GM15510 (cell line): ENCODE measurements around the gene TMOD3.

Experiments used
- POLR2A ChIP-seq: IDR thresholded peaks from 3 replicates; pipeline ENCODE4 v1.6.1; 2011; ENCODE audit warnings: borderline replicate concordance; ENCODE audit not compliant: insufficient read length; ENCODE audit errors: extremely low read depth

Gene TMOD3

GRCh38 chr15:51952805-51953204 lies 123.4 kb downstream of the TMOD3 start:
- TF ChIP-seq POLR2A: no peak

- TF ChIP-seq POLR2A: no peak
Observed at GRCh38 chr15:51955504-51955903, 126.1 kb downstream of the TMOD3 start.
